Endothelial cell of umbilical vein (primary cell): ENCODE results near the gene ALOXE3. TPM values are rescaled to one million over a fixed set of nuclear protein-coding genes. Genes with fewer than 3 reads are reported as not detected.

Source experiments
- BruUV-seq: library from RNA; stranded (reverse); fragments of 400-500 nt; replicated peaks from 2 replicates; lab custom pipeline; 2021; lab: Mats Ljungman, UMichigan
- CTCF ChIA-PET: fragments of 300-600, 350-600 bp; sonication (Branson Sonifier 250); formaldehyde crosslinking; loops from one replicate; lab custom pipeline; 2021; ENCODE audit warnings: antibody characterized with exemption, inconsistent platforms; lab: Charles Lee
- POLR2A ChIA-PET: fragments of 300-600, 350-600 bp; sonication (Branson Sonifier 250); formaldehyde crosslinking; loops from one replicate; lab custom pipeline; 2021; ENCODE audit warnings: antibody characterized with exemption, inconsistent platforms; lab: Charles Lee
- DNase-seq: peaks from one replicate; pipeline ENCODE4 v3.0.0-alpha.2; 2011; ENCODE audit warnings: low read depth, low spot score
- FAIRE-seq: peaks from 2 replicates; lab custom pipeline; 2011; peaks lifted over from hg19 to GRCh38; lab: Jason Lieb, UNC
- H2AFZ ChIP-seq: 2 replicates; pipeline ENCODE4 v1.6.0; 2012; ENCODE audit warnings: low read depth, low read length, control low read depth, inconsistent platforms
- H3K27ac ChIP-seq: 2 replicates; pipeline ENCODE4 v1.5.1; 2011; ENCODE audit warnings: low read depth, mild to moderate bottlenecking, control low read depth, low read length, moderate library complexity; ENCODE audit not compliant: insufficient read depth
- H3K27me3 ChIP-seq, 2 experiments: 2 replicates each; pipeline versions ENCODE4 v1.6.0 to v1.6.1; 2011; ENCODE audit warnings: low read length in 2 of 2, mixed read lengths in 1 of 2; ENCODE audit not compliant: control insufficient read depth in 2 of 2, insufficient read depth in 2 of 2
- H3K36me3 ChIP-seq, 2 experiments: 2 replicates in 1 of 2; 3 replicates in 1 of 2; pipeline ENCODE4 v1.5.1; 2011; ENCODE audit warnings: low read length in 2 of 2, mild to moderate bottlenecking in 1 of 2, moderate library complexity in 1 of 2; ENCODE audit not compliant: control insufficient read depth in 2 of 2, insufficient read depth in 2 of 2; ENCODE audit errors: extremely low read depth in 1 of 2
- H3K4me1 ChIP-seq: 3 replicates; pipeline ENCODE4 v1.5.1; 2011; ENCODE audit warnings: mild to moderate bottlenecking, low read length; ENCODE audit not compliant: control insufficient read depth, insufficient read depth; ENCODE audit errors: extremely low read depth
- H3K4me2 ChIP-seq: 2 replicates; pipeline ENCODE4 v1.6.1; 2011; ENCODE audit warnings: low read length, control low read depth, mixed read lengths; ENCODE audit not compliant: insufficient read depth
- H3K4me3 ChIP-seq, 3 experiments: fragments of 200-600 bp in 1 of 3; sonication (generic), shearing (Covaris generic) in 1 of 3; replicated peaks in 1 of 3; 2 replicates each; pipeline ENCODE4 v1.5.1; 2011 to 2016; ENCODE audit warnings: control low read depth in 3 of 3, low read length in 3 of 3, mild to moderate bottlenecking in 2 of 3, inconsistent platforms in 1 of 3, low read depth in 1 of 3, moderate library complexity in 1 of 3; ENCODE audit not compliant: insufficient read depth in 1 of 3
- H3K79me2 ChIP-seq: 2 replicates; pipeline ENCODE4 v1.6.0; 2012; ENCODE audit warnings: low read length, inconsistent platforms; ENCODE audit not compliant: control insufficient read depth, insufficient read depth
- H3K9ac ChIP-seq: replicated peaks from 2 replicates; pipeline ENCODE3; 2011; ENCODE audit warnings: low read length, control low read depth; ENCODE audit not compliant: insufficient read depth; ENCODE audit errors: extremely low read depth
- H3K9me1 ChIP-seq: replicated peaks from 3 replicates; pipeline ENCODE4 v1.6.0; 2011; ENCODE audit warnings: mild to moderate bottlenecking, low read length; ENCODE audit not compliant: control insufficient read depth, insufficient read depth; ENCODE audit errors: extremely low read depth
- H3K9me3 ChIP-seq: replicated peaks from 2 replicates; pipeline ENCODE4 v1.5.1; 2012; ENCODE audit warnings: low read length, inconsistent platforms; ENCODE audit not compliant: control insufficient read depth, insufficient read depth
- H4K20me1 ChIP-seq: replicated peaks from 2 replicates; pipeline ENCODE3; 2011; ENCODE audit warnings: mild to moderate bottlenecking, low read length; ENCODE audit not compliant: control insufficient read depth, insufficient read depth; ENCODE audit errors: extremely low read depth
- EZH2 ChIP-seq: IDR thresholded peaks from 2 replicates; pipeline ENCODE4 v1.6.1; 2012; ENCODE audit warnings: borderline replicate concordance, low read depth, mild to moderate bottlenecking, moderate library complexity, low read length, inconsistent platforms; ENCODE audit not compliant: severe bottlenecking
- FOS ChIP-seq: IDR thresholded peaks from 2 replicates; pipeline ENCODE4 v1.6.1; 2011; ENCODE audit warnings: mild to moderate bottlenecking, low read length, moderate library complexity, borderline replicate concordance; ENCODE audit not compliant: insufficient read depth
- GATA2 ChIP-seq: IDR thresholded peaks from 2 replicates; pipeline ENCODE4 v1.7.0; 2011; ENCODE audit warnings: low read depth, mild to moderate bottlenecking, moderate library complexity, mixed read lengths, low read length; ENCODE audit not compliant: insufficient read length, insufficient read depth
- JUN ChIP-seq: IDR thresholded peaks from 2 replicates; pipeline ENCODE4 v1.6.1; 2011; ENCODE audit warnings: borderline replicate concordance, low read depth; ENCODE audit not compliant: insufficient read length, insufficient read depth
- MYC ChIP-seq: IDR thresholded peaks from one replicate; pipeline ENCODE4 v1.6.1; 2011; ENCODE audit warnings: mild to moderate bottlenecking, low read depth, low read length
- POLR2A ChIP-seq: IDR thresholded peaks from 2 replicates; pipeline ENCODE4 v1.6.1; 2012; ENCODE audit warnings: low read depth, mild to moderate bottlenecking, control low read depth, low read length
- POLR2AphosphoS5 ChIP-seq: IDR thresholded peaks from 2 replicates; pipeline ENCODE4 v1.6.1; 2012; ENCODE audit warnings: low read depth, mild to moderate bottlenecking, control low read depth, low read length, moderate library complexity; ENCODE audit not compliant: insufficient read depth
- dilution Hi-C: fragments of 300-500 bp; cut with MboI; formaldehyde crosslinking; loops from one replicate; pipeline ENCODE4 v1.15.0; 2019; ENCODE audit warnings: low sequenced_read_pairs; ENCODE audit not compliant: extremely low pct_ligation_motif_present
- intact Hi-C: fragments of 100-400 bp; cut with micrococcal nuclease; formaldehyde crosslinking; loops from one replicate; pipeline ENCODE4 v1.10.0; 2022
- polyA plus RNA-seq, 4 experiments: library from polyadenylated mRNA; depleted of rRNA in 3 of 4; stranded (reverse) in 3 of 4; unstranded in 1 of 4; fragments of >200 nt; gene quantifications; 2 replicates each; pipeline versions ENCODE4 v1.2.1 to v1.2.3, GENCODE V29; 2011 to 2012; ENCODE audit warnings: missing spikeins in 1 of 4
- total RNA-seq: library from RNA; stranded (reverse); gene quantifications from 2 replicates; pipeline ENCODE4 v1.2.3, GENCODE V29; 2021
- TF ChIP-seq, protein P1 (sequence below), 2 donors: IDR thresholded peaks; 1 replicate in 1 of 2; 2 replicates in 1 of 2; pipeline ENCODE4 v1.5.1; 2011; ENCODE audit warnings: low read length in 2 of 2, mild to moderate bottlenecking in 2 of 2, moderate library complexity in 2 of 2, control low read depth in 1 of 2, inconsistent platforms in 1 of 2, low read depth in 1 of 2; ENCODE audit not compliant: insufficient read depth in 1 of 2; ENCODE audit errors: extremely low read depth in 1 of 2
- TF ChIP-seq, protein P2 (sequence below): IDR thresholded peaks from 2 replicates; pipeline ENCODE4 v1.6.1; 2011; ENCODE audit not compliant: insufficient read depth, insufficient read length

The ALOXE3 gene
- total and polyA plus RNA-seq, 2 donors (not counting 3 experiments of a cell fraction or from before 2014, with no cell fraction given) = 0.01 TPM; not detected in 1

DNA sequence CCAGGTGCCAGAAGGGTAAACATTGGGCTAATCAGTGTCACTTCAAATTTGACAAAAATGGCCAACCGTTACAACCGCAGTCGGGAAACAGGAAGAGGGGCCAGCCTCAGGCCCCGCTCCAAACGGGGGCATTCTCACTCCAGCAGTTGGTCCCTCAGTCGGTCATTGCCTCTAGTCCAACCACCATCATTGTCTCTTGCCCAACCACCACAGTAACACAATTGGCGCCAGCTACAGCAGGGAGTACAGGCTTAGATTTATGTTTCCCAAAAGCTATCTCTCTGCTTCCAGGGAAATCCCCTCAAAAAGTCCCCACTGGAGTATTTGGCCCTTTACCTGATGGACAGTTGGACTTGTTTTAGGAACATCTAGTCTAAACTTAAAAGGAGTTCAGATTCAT is 59.2 kb downstream of the ALOXE3 start:
- no peaks in the 10 kb centered on the region for H4K20me1 ChIP-seq
- no peaks in the 10 kb centered on the region for H3K9me3 ChIP-seq
- H3K4me1 ChIP-seq = peaks cover 19% of the 10 kb centered on the region
- TF ChIP-seq EZH2 = no peak
- TF ChIP-seq MYC = no peak
- no peak for TF ChIP-seq POLR2A
- DNase-seq (no peak), FAIRE-seq (no peak)
- H3K36me3 ChIP-seq = no peaks in the 10 kb centered on the region
- ChIA-PET POLR2A (no interaction called here), CTCF (interaction anchor here (1.0 to 11.0 kb wide), 17 partner anchors 11 to 727 kb away, joined by 3 to 191 read pairs (median 21); no protein-coding TSS in a partner anchor)
- BruUV-seq = no TSS peak
- no peak overlapping the region for H3K9ac ChIP-seq
- no peaks in the 10 kb centered on the region for H3K79me2 ChIP-seq
- no peak overlapping the region for H3K4me3 ChIP-seq
- intact Hi-C loops (loop anchor here (5.0 kb wide), 1 partner anchor 237 kb away; no protein-coding TSS in a partner anchor), dilution Hi-C loops (no loop called here)
- no peak overlapping the region for H2AFZ ChIP-seq
- H3K4me2 ChIP-seq = no peak overlapping the region
- H3K27me3 ChIP-seq = peaks cover 39 to 49% of the 10 kb centered on the region in 2 experiments
- no peaks in the 10 kb centered on the region for H3K9me1 ChIP-seq
- H3K27ac ChIP-seq = no peak overlapping the region

DNA sequence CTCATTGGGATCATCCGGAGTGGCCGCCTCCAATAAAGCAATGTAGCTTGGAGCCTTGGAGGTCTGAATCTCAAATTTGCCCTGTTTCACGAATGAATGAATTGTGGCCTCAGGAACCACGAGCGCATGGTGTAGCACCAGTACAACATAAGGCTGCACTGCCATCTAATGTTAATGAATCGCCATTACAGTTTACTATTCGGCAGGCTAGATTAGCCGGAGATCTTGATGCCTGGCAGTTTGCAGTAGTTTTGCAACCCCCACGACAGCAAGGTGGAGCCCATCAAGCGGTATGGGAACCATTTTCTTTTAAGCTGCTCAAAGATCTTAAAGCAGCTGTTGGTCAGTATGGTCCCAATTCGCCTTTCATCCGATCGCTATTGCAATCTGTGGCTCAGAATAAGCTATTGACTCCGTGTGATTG is 60.6 kb downstream of the ALOXE3 start:
- no peaks in the 10 kb centered on the region for H3K36me3 ChIP-seq
- no peaks in the 10 kb centered on the region for H3K9me1 ChIP-seq
- FAIRE-seq = peak; percentile 82
- peaks cover 16% of the 10 kb centered on the region for H3K4me1 ChIP-seq
- no peak overlapping the region for H2AFZ ChIP-seq
- no peak overlapping the region for H3K9ac ChIP-seq
- no peak for TF ChIP-seq POLR2A
- TF ChIP-seq, protein P1, sequence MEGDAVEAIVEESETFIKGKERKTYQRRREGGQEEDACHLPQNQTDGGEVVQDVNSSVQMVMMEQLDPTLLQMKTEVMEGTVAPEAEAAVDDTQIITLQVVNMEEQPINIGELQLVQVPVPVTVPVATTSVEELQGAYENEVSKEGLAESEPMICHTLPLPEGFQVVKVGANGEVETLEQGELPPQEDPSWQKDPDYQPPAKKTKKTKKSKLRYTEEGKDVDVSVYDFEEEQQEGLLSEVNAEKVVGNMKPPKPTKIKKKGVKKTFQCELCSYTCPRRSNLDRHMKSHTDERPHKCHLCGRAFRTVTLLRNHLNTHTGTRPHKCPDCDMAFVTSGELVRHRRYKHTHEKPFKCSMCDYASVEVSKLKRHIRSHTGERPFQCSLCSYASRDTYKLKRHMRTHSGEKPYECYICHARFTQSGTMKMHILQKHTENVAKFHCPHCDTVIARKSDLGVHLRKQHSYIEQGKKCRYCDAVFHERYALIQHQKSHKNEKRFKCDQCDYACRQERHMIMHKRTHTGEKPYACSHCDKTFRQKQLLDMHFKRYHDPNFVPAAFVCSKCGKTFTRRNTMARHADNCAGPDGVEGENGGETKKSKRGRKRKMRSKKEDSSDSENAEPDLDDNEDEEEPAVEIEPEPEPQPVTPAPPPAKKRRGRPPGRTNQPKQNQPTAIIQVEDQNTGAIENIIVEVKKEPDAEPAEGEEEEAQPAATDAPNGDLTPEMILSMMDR (IDR thresholded peaks at IDR 0.05; ENCODE audit: extremely low read depth in 1 of 2, insufficient read depth in 1 of 2, low read depth in 1 of 2, low read length in 2 of 2) = peak; percentile 63 to 70
- TF ChIP-seq, protein P2, sequence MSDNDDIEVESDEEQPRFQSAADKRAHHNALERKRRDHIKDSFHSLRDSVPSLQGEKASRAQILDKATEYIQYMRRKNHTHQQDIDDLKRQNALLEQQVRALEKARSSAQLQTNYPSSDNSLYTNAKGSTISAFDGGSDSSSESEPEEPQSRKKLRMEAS = no peak
- TF ChIP-seq MYC = peak; percentile 71
- no peak for TF ChIP-seq JUN
- no peak for TF ChIP-seq POLR2AphosphoS5
- no peak for TF ChIP-seq GATA2
- TF ChIP-seq EZH2 = peak; percentile 35
- no peak for TF ChIP-seq FOS
- intact Hi-C loops = loop anchor here (1.0 to 5.0 kb wide), 5 partner anchors 41 to 235 kb away; no protein-coding TSS in a partner anchor
- no peaks in the 10 kb centered on the region for H4K20me1 ChIP-seq
- ChIA-PET POLR2A (no interaction called here), CTCF (interaction anchor here (0.6 to 11.0 kb wide), 38 partner anchors 11 to 468 kb away, joined by 3 to 191 read pairs (median 5); partner anchors contain the start of genes CNTROB, GUCY2D and RNF227)
- peak; percentile 76 for DNase-seq
- no peak overlapping the region for H3K4me3 ChIP-seq
- no peak overlapping the region for H3K4me2 ChIP-seq
- H3K9me3 ChIP-seq = no peaks in the 10 kb centered on the region
- no peak overlapping the region for H3K27ac ChIP-seq
- H3K27me3 ChIP-seq = peaks cover 28 to 38% of the 10 kb centered on the region in 2 experiments
- dilution Hi-C loops = no loop called here
- no TSS peak for BruUV-seq
- no peaks in the 10 kb centered on the region for H3K79me2 ChIP-seq
